Measurements from ENCODE around the gene CAPN13. TPM values are rescaled to one million over a fixed set of nuclear protein-coding genes. Genes with fewer than 3 reads are reported as not detected.
A peak's percentile ranks its signal among the peaks of the same experiment; 100 is the strongest.

Gene CAPN13
- total RNA-seq, 4 donors from 2014 or later = 0.18 to 5.8 (median 1.8) TPM

GRCh38 chr2:30716123-30716900 is 90.9 kb downstream of the CAPN13 start:
- Histone ChIP-seq H3K4me1 (peaks cover 0 to 14% (median 0%) of the 10 kb centered on the region in 3 donors), H3K27me3 (peaks cover 0 to 4% (median 0%) of the 10 kb centered on the region in 4 donors), H3K9me3 (no peaks in the 10 kb centered on the region), H3K4me3 (no peak overlapping the region), H3K27ac (no peak overlapping the region), H3K36me3 (no peaks in the 10 kb centered on the region)
- intact Hi-C loops (cut with DNase I) = loop anchor here (5.0 to 10.0 kb wide), 2 partner anchors 148 to 626 kb away; no protein-coding TSS in a partner anchor
- no peak for TF ChIP-seq POLR2A (IDR thresholded peaks at IDR 0.05)
- WGBS, 2 donors = 74 to 84% methylated on average over 10 to 11 of the region's 11 CpGs
- no peak for DNase-seq

GRCh38 chr2:30714811-30715709 is 92.2 kb downstream of the CAPN13 start:
- no peaks in the 10 kb centered on the region for H3K9me3 ChIP-seq
- no peaks in the 10 kb centered on the region for H3K36me3 ChIP-seq
- intact Hi-C loops (cut with DNase I) = loop anchor here (5.0 to 10.0 kb wide), 3 partner anchors 150 to 627 kb away; no protein-coding TSS in a partner anchor
- WGBS, 2 donors = 75 to 80% methylated on average over 8 of the region's 8 CpGs
- H3K27ac ChIP-seq = no peak overlapping the region
- H3K4me3 ChIP-seq = no peak overlapping the region
- H3K27me3 ChIP-seq = no peaks in the 10 kb centered on the region
- peaks cover 0 to 14% (median 0%) of the 10 kb centered on the region in 3 donors for H3K4me1 ChIP-seq
- no peak for DNase-seq
- TF ChIP-seq POLR2A (IDR thresholded peaks at IDR 0.05) = no peak
- no peak for TF ChIP-seq CTCF (IDR thresholded peaks at IDR 0.05)

GRCh38 chr2:30713698-30714097 is 93.5 kb downstream of the CAPN13 start:
- no peaks in the 10 kb centered on the region for H3K9me3 ChIP-seq
- WGBS, 2 donors = no CpG with 5 or more reads among the region's 3 CpGs

GRCh38 chr2:30711646-30712085 is 95.6 kb downstream of the CAPN13 start:
- Histone ChIP-seq H3K4me1 (peaks cover 0 to 20% (median 8%) of the 10 kb centered on the region in 3 donors), H3K27ac (no peak overlapping the region), H3K36me3 (no peaks in the 10 kb centered on the region), H3K9me3 (no peaks in the 10 kb centered on the region), H3K27me3 (no peaks in the 10 kb centered on the region), H3K4me3 (no peak overlapping the region)
- intact Hi-C loops (cut with DNase I) = loop anchor here (5.0 to 10.0 kb wide), 2 partner anchors 153 to 461 kb away; no protein-coding TSS in a partner anchor
- 23 to 30% methylated on average over 4 of the region's 4 CpGs for WGBS, 2 donors
- TF ChIP-seq CTCF (IDR thresholded peaks at IDR 0.05) (peak; percentile 91 to 100 (median 98)), POLR2A (IDR thresholded peaks at IDR 0.05) (no peak)
- DNase-seq = no peak

More at GRCh38 chr2:30713698-30714097, 93.5 kb downstream of the CAPN13 start:
- no peak for DNase-seq
- intact Hi-C loops (cut with DNase I) = loop anchor here (5.0 to 10.0 kb wide), 2 partner anchors 151 to 459 kb away; no protein-coding TSS in a partner anchor
- TF ChIP-seq CTCF (IDR thresholded peaks at IDR 0.05) = no peak
- H3K4me3 ChIP-seq = no peak overlapping the region
- H3K27me3 ChIP-seq = no peaks in the 10 kb centered on the region
- H3K36me3 ChIP-seq = no peaks in the 10 kb centered on the region
- peaks cover 0 to 19% (median 4%) of the 10 kb centered on the region in 3 donors for H3K4me1 ChIP-seq
- peak overlapping the region in 1 of 4 donors; percentile 6 for H3K27ac ChIP-seq

- TF ChIP-seq POLR2A (IDR thresholded peaks at IDR 0.05) (no peak), CTCF (IDR thresholded peaks at IDR 0.05) (no peak)
- intact Hi-C loops (cut with DNase I) = loop anchor here (5.0 to 10.0 kb wide), 2 partner anchors 154 to 462 kb away; no protein-coding TSS in a partner anchor
- no peak overlapping the region for H3K4me3 ChIP-seq
- no peak overlapping the region for H3K27ac ChIP-seq
- H3K9me3 ChIP-seq = no peaks in the 10 kb centered on the region
- no peaks in the 10 kb centered on the region for H3K36me3 ChIP-seq
- DNase-seq = no peak
- peaks cover 0 to 20% (median 8%) of the 10 kb centered on the region in 3 donors for H3K4me1 ChIP-seq
- no peaks in the 10 kb centered on the region for H3K27me3 ChIP-seq
- WGBS, 2 donors = 78 to 93% methylated on average over 6 of the region's 6 CpGs
Measured at GRCh38 chr2:30710461-30710860, 96.8 kb downstream of the CAPN13 start.

Data from esophagus squamous epithelium (tissue), 5 donors.